Stimulated activated naive CD8-positive, alpha-beta T cell treated with anti-CD3 and anti-CD28 coated beads, Interleukin-15, amount 100 ng/mL, for 72 hours (primary cell): ENCODE measurements around the gene PIK3C3.
A peak's percentile ranks its signal among the peaks of the same experiment; 100 is the strongest.
"Not testable (repeated sequence)": the region's sequence is repeated elsewhere in the genome, so short reads cannot be mapped to it uniquely, and the experiment has no call there.

Experiments used
- ATAC-seq: fragments of 150-1000 bp; cut with Tn5 transposase; 2 replicates; pipeline ENCODE4 v1.10.0; 2021; ENCODE audit warnings: mild to moderate bottlenecking, moderate library complexity
- DNase-seq, 2 donors: peaks; one replicate each; pipeline ENCODE4 v3.0.0; 2021 to 2022
- H3K27ac Mint-ChIP-seq, 2 donors: one replicate each; pipeline ENCODE4 v1.8.0; 2022; ENCODE audit warnings: mild to moderate bottlenecking in 2 of 2, mixed read lengths in 2 of 2, moderate library complexity in 2 of 2
- H3K27me3 Mint-ChIP-seq: one replicate; pipeline ENCODE4 v1.8.0; 2022; ENCODE audit warnings: mixed read lengths
- H3K4me1 Mint-ChIP-seq: one replicate; pipeline ENCODE4 v1.8.0; 2022; ENCODE audit warnings: mild to moderate bottlenecking, mixed read lengths
- H3K4me3 Mint-ChIP-seq, 2 donors: one replicate each; pipeline ENCODE4 v1.8.0; 2022; ENCODE audit warnings: mild to moderate bottlenecking in 2 of 2, mixed read lengths in 2 of 2, moderate library complexity in 1 of 2
- H3K9me3 Mint-ChIP-seq, 2 donors: one replicate each; pipeline ENCODE4 v1.8.0; 2022; ENCODE audit warnings: mixed read lengths in 2 of 2

The PIK3C3 gene

DNA sequence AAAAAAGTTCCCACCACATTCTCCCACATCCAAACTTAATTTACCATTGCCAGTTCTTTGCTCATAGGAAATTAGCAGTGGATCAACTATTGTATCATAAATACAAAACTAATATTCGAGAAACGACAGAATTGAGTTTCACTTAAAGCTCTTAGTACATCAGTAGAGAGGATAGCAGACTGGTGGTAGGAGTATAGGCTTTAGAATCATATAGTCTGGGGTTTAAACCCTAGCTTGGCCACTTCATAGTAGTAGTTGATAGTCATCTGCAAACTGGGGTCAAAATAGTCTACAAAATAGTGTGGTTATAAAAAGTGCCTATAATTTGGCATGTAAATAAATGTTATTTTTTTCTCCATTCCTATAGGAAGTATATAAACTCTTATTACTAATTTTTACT is 30.9 kb downstream of the PIK3C3 start:
- DNase-seq (no peak), ATAC-seq (peak; percentile 56)
- Mint-ChIP-seq H3K27ac (no peak overlapping the region), H3K27me3 (no peaks in the 10 kb centered on the region), H3K4me3 (no peak overlapping the region), H3K9me3 (no peaks in the 10 kb centered on the region), H3K4me1 (peaks cover 36% of the 10 kb centered on the region)

- DNase-seq (no peak), ATAC-seq (no peak)
- Mint-ChIP-seq H3K4me3 (no peak overlapping the region), H3K4me1 (peaks cover 8% of the 10 kb centered on the region), H3K9me3 (no peaks in the 10 kb centered on the region), H3K27me3 (no peaks in the 10 kb centered on the region), H3K27ac (no peak overlapping the region)
Measured at GRCh38 chr18:41989508-41989907, 34.5 kb downstream of the PIK3C3 start.

GRCh38 chr18:41992066-41992465 is 37.0 kb downstream of the PIK3C3 start:
- no peaks in the 10 kb centered on the region for H3K27me3 Mint-ChIP-seq
- no peak overlapping the region for H3K4me3 Mint-ChIP-seq
- DNase-seq = no peak
- no peaks in the 10 kb centered on the region for H3K4me1 Mint-ChIP-seq
- H3K27ac Mint-ChIP-seq = peak overlapping the region in 1 of 2 donors; percentile 74
- peak; percentile 58 for ATAC-seq
- no peaks in the 10 kb centered on the region for H3K9me3 Mint-ChIP-seq

- H3K4me3 Mint-ChIP-seq = no peak overlapping the region
- H3K9me3 Mint-ChIP-seq = no peaks in the 10 kb centered on the region
- H3K27me3 Mint-ChIP-seq = no peaks in the 10 kb centered on the region
- ATAC-seq (no peak), DNase-seq (no peak)
- H3K4me1 Mint-ChIP-seq = no peaks in the 10 kb centered on the region
- H3K27ac Mint-ChIP-seq = no peak overlapping the region
Measured at GRCh38 chr18:41992703-41993102, 37.7 kb downstream of the PIK3C3 start.

GRCh38 chr18:41993151-41993550 is 38.1 kb downstream of the PIK3C3 start:
- no peaks in the 10 kb centered on the region for H3K4me1 Mint-ChIP-seq
- peak overlapping the region in 1 of 2 donors; percentile 22 for H3K4me3 Mint-ChIP-seq
- no peaks in the 10 kb centered on the region for H3K27me3 Mint-ChIP-seq
- no peak overlapping the region for H3K27ac Mint-ChIP-seq
- H3K9me3 Mint-ChIP-seq = no peaks in the 10 kb centered on the region
- ATAC-seq = no peak
- no peak for DNase-seq

DNA sequence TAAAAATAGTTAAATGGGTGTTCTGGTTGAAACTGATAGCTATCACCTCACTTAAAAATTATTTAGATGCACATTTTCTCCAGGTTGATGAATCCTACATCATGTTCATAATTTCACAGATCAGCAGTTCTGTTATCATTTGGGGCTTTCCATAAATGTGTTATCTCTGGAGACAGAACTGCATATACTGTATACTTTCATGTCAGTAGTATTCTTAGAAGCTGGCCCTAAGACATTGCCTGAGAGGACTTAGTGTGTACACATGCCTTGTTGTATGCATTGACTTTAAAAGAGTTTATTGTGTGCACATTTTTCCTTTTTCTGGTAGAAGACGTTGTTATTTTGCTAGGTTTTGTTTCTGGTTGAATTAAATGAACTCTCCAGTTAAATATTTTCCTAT is 41.0 kb downstream of the PIK3C3 start:
- no peaks in the 10 kb centered on the region for H3K4me1 Mint-ChIP-seq
- no peak overlapping the region for H3K4me3 Mint-ChIP-seq
- ATAC-seq (no peak), DNase-seq (no peak)
- no peaks in the 10 kb centered on the region for H3K9me3 Mint-ChIP-seq
- no peak overlapping the region for H3K27ac Mint-ChIP-seq
- no peaks in the 10 kb centered on the region for H3K27me3 Mint-ChIP-seq

DNA sequence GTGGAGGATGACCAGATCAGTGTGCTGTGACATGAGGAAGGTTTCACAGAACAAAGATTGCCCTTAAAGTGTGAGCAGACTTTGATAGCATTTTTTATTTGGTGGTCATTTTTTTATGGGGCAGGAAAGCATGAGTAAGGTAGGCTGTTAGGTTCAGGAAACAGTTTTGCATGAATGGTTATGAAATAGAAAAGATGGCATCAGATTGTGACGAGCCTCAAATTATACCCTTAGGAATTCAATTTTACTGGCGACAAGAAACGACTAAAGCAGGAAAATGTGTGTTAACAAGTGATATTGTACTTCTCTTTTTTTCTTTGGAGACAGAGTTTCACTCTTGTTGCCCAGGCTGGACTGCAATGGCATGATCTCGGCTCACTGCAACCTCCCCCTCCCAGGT is 44.7 kb downstream of the PIK3C3 start:
- Mint-ChIP-seq H3K4me3 (no peak overlapping the region), H3K9me3 (no peaks in the 10 kb centered on the region)
- ATAC-seq = no peak

GRCh38 chr18:42001801-42002200 is 46.8 kb downstream of the PIK3C3 start:
- DNase-seq = no peak
- Mint-ChIP-seq H3K4me3 (no peak overlapping the region), H3K4me1 (peaks cover 9% of the 10 kb centered on the region), H3K27me3 (no peaks in the 10 kb centered on the region), H3K27ac (peak overlapping the region in 1 of 2 donors; percentile 46), H3K9me3 (no peaks in the 10 kb centered on the region)
- ATAC-seq = no peak

More for the DNA sequence above, 44.7 kb downstream of the PIK3C3 start:
- Mint-ChIP-seq H3K4me1 (no peaks in the 10 kb centered on the region), H3K27me3 (no peaks in the 10 kb centered on the region), H3K27ac (no peak overlapping the region)
- DNase-seq = no peak

DNA sequence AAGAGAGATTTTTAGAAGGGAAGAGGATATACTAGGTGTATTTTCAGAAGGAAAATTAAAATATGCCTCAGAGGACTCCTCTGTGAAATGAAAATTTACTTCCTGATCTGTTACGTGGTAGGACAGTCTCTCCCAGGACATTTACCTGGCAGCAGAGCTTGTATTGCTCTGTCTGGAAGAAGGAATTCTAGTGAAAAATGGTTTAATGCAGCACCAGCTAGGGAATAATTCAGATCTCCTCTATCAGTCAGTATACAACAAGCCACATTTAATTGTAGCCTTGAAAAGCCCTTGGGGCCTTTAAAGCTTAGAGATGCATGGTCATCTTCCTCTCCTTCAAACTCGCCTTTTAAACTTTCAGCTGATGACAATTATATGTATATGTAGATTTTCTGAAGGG is 49.6 kb downstream of the PIK3C3 start:
- Mint-ChIP-seq H3K27ac (no peak overlapping the region), H3K4me1 (peaks cover 9% of the 10 kb centered on the region)

DNA sequence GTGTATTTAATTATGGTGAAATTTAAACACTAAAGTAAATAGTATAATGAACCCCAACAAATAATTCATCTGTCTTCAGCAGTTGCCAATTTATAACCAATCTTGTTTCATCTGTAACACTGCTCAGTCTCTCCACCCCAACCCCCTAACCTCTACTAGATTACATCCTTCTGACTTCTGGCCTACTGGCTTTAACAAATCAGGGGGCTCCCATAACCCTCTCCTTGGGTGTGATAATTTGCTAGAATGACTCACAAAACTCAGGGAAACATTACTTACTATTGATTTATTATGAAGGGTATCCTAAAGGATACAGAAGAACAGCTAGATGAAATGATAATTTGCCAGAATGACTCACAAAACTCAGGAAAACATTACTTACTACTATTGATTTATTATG is 50.7 kb downstream of the PIK3C3 start:
- Mint-ChIP-seq H3K9me3 (no peaks in the 10 kb centered on the region), H3K4me3 (no peak overlapping the region), H3K27me3 (no peaks in the 10 kb centered on the region), H3K4me1 (peaks cover 16% of the 10 kb centered on the region), H3K27ac (no peak overlapping the region)
- no peak for DNase-seq
- no peak for ATAC-seq

More for the DNA sequence above, 49.6 kb downstream of the PIK3C3 start:
- DNase-seq = no peak
- H3K4me3 Mint-ChIP-seq = no peak overlapping the region
- no peaks in the 10 kb centered on the region for H3K27me3 Mint-ChIP-seq
- H3K9me3 Mint-ChIP-seq = no peaks in the 10 kb centered on the region
- no peak for ATAC-seq

DNA sequence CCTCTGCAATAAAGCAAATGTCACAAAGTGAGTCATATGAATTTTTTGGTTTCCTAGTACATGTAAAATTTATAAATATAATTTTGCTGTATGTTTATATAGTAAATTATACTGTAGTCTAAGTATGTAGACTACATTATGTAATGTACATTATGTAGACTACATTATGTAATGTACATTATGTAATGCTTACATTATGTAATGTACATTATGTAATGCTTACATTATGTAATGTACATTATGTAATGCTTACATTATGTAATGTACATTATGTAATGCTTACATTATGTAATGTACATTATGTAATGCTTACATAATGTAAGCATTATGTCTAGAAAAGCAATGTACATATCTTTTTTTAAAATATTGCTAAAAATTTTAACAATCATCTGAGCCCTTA is 54.4 kb downstream of the PIK3C3 start:
- not testable (repeated sequence) for H3K4me3 Mint-ChIP-seq, ATAC-seq, H3K27me3 Mint-ChIP-seq, H3K9me3 Mint-ChIP-seq, DNase-seq, H3K27ac Mint-ChIP-seq
- peaks cover 26% of the 10 kb centered on the region for H3K4me1 Mint-ChIP-seq

GRCh38 chr18:42011053-42011452 is 56.0 kb downstream of the PIK3C3 start:
- H3K4me1 Mint-ChIP-seq = peaks cover 17% of the 10 kb centered on the region
- peak overlapping the region in 1 of 2 donors; percentile 22 for H3K4me3 Mint-ChIP-seq
- H3K27ac Mint-ChIP-seq = no peak overlapping the region
- no peaks in the 10 kb centered on the region for H3K27me3 Mint-ChIP-seq
- H3K9me3 Mint-ChIP-seq = no peaks in the 10 kb centered on the region
- ATAC-seq (peak; percentile 93), DNase-seq (no peak)

DNA sequence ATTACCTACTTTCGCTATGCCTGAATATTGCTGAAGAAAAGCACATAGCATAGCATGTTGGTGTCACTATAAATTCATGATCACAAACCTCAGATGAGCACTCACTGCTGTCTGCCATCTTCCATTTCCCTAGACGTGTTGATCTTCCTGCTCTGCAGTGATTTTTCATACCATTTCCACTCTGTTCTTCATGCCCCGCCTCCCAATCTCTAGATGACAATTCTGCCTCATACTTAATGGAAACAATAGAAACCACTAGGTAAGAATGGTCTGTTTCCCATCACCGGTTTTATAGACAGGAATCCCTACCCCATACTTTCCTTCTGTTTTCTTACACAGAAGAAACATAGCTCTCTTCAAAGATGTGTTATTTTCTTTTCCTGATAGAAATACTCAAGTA is 63.8 kb downstream of the PIK3C3 start:
- no peak overlapping the region for H3K27ac Mint-ChIP-seq
- ATAC-seq (peak; percentile 42), DNase-seq (no peak)
- H3K27me3 Mint-ChIP-seq = no peaks in the 10 kb centered on the region
- no peaks in the 10 kb centered on the region for H3K9me3 Mint-ChIP-seq
- H3K4me1 Mint-ChIP-seq = peaks cover 6% of the 10 kb centered on the region
- no peak overlapping the region for H3K4me3 Mint-ChIP-seq

DNA sequence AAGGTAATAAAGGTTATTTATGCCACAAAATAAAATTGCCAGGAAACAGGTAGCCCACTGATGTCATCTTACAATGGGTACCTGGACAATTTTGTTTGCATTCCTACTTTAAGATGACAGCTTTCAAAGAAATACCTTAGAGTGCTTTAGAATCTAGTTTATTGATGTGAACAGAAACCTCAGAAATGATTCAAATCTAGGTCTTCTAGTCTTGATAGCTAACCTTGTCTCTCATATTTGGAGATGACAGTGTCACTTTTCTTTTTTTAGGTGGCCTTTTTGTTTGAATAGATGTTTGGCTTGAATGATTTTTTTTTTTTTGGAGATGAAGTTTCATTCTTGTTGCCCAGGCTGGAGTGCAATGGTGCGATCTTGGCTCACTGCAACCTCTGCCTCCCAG is 69.1 kb downstream of the PIK3C3 start:
- DNase-seq (no peak), ATAC-seq (peak; percentile 70)
- H3K27me3 Mint-ChIP-seq = no peaks in the 10 kb centered on the region
- H3K27ac Mint-ChIP-seq = no peak overlapping the region
- no peaks in the 10 kb centered on the region for H3K9me3 Mint-ChIP-seq
- H3K4me1 Mint-ChIP-seq = peaks cover 36% of the 10 kb centered on the region
- peak overlapping the region; percentile 16 to 40 for H3K4me3 Mint-ChIP-seq

- no peak for DNase-seq
- Mint-ChIP-seq H3K9me3 (no peaks in the 10 kb centered on the region), H3K27me3 (no peaks in the 10 kb centered on the region), H3K4me3 (peak overlapping the region; percentile 35 to 37), H3K27ac (no peak overlapping the region), H3K4me1 (peaks cover 40% of the 10 kb centered on the region)
- ATAC-seq = no peak
Measured at GRCh38 chr18:42025491-42025890, 70.5 kb downstream of the PIK3C3 start.

GRCh38 chr18:42025974-42026625 is 71.1 kb downstream of the PIK3C3 start:
- no peaks in the 10 kb centered on the region for H3K9me3 Mint-ChIP-seq
- H3K4me1 Mint-ChIP-seq = peaks cover 41% of the 10 kb centered on the region
- ATAC-seq = peak; percentile 95
- H3K27me3 Mint-ChIP-seq = no peaks in the 10 kb centered on the region
- peak overlapping the region in 1 of 2 donors; percentile 37 for H3K4me3 Mint-ChIP-seq
- DNase-seq = peak in 1 of 2 donors; percentile 23
- H3K27ac Mint-ChIP-seq = no peak overlapping the region

DNA sequence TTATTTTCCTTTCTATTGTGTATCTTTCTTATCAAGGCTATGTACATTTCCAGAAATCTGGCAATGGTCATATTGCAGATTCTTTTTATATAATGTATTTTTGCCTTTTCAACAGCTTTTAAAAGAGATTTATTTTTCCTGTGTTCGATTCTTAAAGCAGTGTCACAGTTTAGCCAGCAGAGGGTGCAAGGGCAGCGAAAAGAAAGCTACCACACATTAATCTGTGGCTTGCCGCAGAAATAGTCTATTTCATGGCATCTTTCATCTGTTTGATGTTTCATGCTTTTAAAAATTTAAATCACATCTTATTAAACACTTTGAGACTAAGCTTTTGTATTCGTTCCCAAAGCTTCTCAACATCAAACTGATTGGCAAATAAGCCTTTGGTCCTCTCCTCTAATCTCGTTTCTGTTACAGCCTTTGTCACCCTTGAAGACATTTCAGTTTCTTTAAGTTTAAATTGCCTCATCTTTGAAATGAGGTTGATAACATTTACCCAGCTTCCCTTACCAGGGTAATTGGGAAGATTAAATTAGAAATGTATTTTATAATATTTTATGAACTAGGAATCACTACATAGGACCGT is 73.3 kb downstream of the PIK3C3 start:
- DNase-seq (peak in 1 of 2 donors; percentile 17), ATAC-seq (no peak)
- Mint-ChIP-seq H3K9me3 (no peaks in the 10 kb centered on the region), H3K27ac (no peak overlapping the region), H3K27me3 (no peaks in the 10 kb centered on the region), H3K4me1 (peaks cover 39% of the 10 kb centered on the region), H3K4me3 (no peak overlapping the region)
